Activated CD4-positive, alpha-beta T cell treated with anti-CD3 and anti-CD28 coated beads, Interleukin-2, amount 50 U/mL, for 48 hours (primary cell): Measurements from ENCODE around the gene TTYH3.

Experiments used
- DNase-seq, 2 experiments: peaks; one replicate each; pipeline ENCODE4 v3.0.0-alpha.2; 2020

The TTYH3 gene

DNA sequence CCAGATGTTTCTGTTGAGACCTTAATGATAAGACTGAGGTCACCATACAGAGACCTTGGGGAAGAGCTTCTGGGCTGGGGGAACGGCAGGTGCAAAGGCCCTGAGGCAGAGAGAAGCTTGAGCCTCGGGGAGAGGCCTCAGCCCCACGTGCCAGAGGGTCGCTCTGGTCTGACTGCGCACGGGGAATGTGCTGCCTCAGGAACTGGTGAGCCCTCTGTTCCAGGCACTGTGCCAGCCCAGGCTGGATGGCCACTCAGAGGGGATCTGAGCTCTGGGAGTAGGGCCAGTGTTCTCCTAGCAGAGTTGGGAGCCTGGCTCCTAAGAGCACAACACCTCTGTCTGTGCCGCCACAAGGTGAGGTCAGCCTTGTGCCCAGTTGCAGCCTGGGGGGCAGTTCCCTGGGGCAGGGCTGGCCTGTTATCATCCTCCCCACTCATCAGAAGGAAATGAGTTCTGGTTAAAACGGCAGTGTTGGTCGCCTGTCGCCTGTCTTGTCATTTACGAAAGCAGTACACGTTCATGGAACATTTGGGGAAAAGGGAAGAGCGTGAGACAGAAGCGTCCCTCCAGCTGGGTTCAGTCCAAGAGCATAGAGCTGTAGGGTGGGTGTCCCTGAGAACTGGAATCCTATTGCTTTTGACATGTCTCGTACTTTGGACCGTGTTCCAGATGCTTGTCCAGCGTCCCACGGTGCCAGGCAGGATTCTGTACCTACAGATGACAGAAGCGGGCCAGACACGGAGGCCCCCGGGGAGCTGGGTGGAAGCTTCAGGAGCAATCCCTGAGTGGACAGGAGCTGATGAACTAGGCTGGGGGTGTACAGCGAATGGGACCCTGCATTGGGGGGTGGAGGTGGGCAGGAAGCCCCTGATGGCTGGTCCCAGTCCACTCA lies 4.3 kb downstream of the TTYH3 start:
- no peak for DNase-seq

DNA sequence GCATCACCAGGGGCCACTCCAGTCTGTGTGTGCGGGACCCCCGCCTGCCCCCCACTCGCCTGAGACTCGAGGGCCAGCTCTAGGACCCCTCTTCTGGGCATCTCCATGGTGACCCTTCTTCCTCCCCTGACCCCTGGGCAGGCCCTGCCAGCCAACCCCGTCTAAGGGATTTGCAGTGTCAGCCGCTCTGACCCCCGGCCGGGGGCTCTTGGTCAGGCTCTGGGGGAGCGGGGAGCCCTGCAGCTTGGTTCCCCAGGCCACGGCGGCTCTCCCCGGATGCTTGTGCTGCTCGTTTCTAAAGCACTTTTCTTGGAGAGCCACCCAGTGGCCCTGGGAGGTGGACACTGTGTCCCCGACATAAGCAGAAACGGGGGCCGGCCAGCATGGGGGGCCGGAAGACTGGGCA lies 5.3 kb downstream of the TTYH3 start:
- no peak for DNase-seq

DNA sequence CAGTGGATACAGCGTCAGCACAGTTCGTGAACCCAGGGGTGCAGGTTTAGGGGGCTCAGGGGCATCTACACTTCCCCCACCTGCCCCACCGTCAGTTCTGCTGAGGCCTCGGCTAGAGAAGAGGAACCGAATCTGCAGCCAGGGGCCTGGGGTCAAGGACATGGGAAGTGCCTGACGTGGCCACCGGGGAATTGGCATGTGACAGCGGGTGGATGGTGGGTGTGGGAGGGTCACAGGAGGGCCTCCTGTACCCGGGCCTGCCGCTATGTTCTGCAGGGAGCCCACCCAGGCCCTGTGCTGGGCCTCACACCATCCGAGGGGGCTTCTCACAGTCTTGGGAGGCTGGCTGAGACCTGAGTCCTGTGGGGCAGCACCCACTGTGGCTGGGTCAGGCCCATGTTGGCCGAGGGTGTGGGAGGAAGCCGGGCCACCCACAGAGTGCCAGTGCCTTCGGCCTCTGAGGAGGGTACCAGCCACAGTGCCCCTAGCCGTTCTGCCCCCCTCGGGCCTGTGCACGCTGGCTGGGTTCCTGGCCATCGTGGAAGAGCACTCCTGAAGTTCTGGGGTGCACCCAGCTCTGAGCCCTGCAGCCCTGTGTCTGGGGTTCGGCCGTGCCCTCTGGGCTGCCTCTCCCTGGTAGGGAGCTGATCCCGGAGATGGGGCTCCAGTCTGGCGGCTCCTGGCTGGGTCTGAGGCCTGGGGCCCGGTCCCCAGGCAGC lies 5.9 kb downstream of the TTYH3 start:
- no peak for DNase-seq

DNA sequence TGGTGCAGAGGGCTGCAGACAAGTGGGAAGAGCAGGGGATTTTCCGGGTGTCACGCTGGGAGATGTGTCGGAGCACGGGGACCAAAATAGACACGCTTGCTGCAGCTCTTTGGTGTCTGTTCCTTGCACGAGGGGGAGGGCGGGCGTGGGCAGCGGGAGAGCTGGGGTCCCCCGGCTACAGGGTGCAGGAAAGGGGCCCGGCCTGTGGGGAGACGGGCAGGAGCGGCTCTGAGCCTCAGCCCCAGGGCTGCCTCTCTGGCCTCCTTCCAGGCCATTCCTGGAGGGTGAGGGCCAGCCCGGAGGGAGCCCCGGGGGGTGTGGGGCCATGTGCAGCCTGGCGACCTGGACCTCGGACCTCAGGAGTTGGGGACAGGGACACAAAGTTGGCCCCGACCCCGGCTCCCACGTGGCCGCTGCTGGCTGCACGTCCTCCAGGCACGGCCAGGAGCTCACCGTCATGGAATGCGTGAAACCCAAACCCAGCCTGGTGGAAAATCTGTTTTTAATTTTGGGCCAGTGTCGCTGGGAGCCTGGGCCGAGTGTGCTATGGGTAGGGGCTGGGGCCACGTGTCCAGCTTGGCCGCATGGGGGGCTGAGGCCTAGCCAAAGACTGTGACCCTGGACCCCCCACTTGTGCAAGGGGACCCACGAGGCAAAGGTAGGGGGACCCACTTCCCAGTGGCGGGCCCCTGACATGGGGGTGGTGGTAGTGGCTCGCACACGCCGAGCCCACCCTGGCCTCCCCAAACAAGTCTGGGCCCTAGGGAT lies 6.6 kb downstream of the TTYH3 start:
- no peak for DNase-seq

DNA sequence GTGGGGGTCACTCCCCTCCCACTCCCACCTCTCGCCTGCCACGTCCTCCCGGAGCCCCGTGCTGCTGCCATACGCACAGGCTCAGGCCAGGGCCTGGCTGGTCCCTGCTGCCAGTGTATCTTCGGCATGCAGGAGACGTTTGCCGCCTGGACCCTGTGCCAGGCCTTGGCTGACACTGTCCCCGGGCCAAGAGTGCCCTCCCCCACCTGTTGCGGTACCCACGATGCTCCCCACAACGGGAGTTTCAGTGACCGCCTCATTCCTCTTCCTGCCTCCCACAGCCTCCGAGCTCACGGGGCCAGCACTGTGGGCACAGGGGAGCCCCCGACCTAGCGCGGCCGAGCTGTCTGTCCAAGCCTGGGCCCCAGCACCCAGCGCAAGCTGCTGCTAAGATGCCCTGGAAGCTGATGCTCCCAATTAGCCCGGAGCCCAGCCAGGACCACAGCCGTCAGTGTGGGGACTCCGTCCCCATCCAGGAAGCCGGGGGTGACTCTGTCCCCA lies 7.4 kb downstream of the TTYH3 start:
- DNase-seq: no peak

DNA sequence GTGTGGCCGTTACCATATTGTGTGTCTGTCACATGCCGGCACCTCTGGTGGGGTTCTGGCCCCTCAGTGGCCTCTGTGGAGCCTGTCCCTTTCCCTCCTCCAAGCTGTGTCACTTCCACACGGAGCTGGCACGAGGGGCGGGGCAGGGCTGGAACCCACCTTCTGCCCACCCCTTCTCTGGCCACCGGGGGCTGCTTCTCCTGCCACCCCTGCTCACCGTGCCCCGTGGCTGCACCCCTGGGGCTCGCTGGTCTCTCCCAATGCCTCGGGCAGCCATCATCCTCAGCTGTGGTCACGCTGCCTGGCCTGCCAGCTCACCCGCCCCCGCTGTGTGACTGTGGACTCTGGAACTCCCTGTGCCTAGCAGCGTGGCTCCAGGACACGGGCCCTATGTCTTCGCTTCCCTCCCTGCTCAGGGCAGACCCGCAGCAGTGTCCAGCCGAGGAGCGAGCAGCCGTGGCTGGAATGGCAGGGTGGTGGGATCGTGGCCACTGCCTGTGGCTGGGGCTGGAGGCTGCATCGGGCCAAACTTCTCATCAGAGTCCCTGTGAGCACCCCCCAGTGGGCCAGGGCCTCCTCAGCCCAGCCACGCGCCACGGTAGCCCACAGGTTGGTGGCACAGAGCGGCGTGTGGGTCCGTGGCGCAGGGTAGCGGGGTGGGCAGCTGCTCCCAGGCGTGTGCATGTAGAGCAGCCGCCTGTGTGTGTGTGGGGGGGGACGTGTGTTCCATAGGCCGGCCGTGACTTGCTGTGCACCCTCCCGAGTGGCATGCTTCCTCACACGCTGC lies 8.1 kb downstream of the TTYH3 start:
- DNase-seq: no peak

DNA sequence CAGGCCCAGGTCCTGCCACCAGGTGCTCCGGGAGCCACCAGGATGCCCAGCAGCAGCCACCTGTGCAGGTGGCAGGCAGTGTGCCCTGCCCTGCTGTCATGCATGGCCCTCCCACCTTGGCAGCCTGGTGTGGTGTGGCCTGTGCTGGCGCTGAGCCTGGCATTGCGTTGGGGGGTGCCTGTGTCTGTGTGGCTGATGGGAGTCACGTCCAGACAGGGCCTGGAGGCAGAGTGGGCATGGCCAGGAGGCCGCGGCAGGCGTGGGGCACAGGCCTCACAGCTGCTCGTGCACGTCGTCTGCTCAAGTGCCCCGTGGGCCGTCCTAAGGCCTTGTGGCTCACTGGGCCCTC lies 8.7 kb downstream of the TTYH3 start:
- no peak for DNase-seq

DNA sequence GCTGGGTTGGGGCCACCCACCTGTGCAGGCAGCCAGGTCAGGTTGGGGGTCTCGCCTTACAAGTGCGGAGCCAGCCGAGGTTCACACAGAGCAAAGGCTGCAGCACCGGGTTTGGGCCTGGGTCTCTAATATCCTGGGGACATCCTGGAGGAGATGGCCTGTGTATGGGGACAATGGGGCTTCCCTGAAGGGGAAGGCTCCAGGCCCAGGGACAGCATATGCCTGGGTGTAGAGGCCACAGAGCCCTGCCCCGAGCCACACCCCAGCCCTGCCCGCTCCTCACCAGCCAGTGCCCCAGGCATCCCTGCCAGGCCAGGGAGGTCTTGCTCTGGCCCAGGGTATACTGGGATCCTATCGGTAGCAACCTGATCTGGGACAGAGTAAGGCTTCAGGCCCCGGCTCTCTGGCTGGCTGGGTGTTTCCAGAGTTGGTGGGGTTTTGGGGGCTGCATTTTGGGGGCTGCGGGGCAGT lies 9.1 kb downstream of the TTYH3 start:
- no peak for DNase-seq

DNA sequence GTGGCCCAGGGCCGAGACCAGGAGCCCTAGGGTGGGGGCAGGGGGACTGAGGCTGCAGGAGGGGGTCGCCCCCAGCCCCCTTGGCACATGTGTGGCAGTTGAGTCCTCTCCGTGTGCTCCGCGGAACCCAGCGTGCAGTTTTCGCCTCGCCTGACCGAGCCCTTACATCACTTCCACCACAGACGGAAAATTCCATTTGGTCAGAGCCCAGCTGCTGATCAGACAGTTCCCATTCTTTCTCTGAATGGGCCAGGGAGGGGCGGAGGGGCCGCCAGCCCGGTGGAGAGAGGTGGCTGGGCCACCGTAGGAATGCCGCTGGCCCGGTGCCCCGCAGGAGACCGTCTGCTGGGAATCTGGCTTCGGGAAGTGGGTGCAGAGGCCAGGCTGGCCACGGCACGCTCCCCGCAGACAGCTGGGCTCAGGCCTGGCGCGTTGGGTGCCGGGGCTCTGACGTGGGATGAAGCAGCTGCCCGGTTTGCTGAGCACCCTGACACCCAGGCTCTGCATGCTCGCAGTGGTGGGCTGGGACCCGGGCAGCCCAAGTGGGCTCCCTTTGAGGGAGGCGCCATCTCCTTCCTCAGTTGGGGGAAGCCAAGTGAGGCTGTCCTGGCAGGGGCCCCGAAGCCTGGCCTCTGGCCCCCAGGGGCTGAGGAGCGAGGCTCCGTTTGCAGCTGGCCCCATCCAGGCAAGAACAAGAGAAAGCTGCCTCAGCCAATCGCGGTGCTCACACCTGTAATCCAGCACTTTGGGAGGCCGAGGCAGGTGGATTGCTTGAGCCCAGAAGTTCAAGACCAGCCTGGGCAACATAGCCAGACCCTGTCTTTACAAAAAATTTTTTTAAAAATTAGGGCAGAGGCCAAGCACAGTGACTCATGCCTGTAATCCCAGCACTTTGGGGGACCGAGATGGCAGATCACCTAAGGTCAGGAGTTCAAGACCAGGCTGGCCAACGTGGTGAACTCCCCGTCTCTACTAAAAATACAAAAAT lies 9.9 kb downstream of the TTYH3 start:
- DNase-seq: peak in 1 of 2 experiments; percentile 16

DNA sequence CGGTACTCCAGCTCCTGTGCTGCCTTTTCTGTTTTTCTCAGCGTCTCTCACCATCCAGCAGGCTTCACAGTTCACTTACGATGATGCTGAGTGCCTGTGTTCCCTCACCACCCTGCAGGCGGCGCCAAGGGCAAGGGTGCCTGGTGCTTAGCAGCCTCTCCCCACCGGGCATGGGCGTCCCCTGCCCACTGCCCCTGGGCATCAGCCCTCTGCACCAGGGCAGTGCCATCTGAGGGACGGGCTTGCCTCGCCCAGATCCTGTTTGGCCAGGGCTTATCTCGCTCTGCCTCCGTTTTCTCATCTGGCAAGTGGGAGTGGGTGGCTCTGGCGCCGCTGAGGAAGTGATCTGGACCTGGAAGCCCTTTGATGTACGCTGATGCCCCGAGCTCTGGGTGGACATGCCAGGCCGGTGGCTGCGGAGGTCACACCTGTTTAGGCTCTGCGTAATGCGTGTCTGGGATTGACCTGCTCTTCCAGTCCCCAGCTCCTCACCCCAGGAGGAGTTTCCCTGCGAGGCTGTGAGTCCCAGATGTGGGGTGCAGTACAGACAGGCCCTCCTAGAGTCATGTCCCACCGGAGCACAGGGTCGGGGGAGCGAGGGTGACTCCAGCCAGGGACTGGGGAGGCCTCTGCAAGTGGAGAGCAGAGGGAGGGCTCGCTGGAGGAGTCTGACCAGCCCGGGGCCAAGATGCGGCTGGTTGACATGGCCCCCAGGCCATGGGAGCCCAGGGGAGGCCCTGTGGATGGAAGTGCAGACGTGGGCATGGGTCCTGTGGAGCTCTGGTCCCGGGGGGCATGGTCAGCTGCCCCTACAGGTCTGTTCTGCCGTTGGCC lies 11.8 kb downstream of the TTYH3 start:
- DNase-seq: no peak

DNA sequence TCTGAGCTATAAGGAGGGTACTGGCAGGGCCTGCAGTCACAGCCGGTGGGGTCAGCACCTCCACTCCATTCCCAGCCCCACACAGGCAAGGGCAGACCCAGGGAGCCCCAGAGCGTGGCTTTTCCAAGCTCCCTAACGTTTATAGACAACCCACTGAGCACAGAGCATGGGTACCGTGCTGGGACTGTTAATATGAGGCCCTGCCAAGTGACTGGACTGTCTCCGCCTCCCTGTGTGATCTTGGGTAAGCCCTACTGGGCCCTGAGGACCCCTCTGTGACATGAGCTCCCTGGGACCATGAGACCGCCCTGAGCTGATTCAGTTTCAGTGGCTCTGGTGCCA lies 12.4 kb downstream of the TTYH3 start:
- DNase-seq: no peak

DNA sequence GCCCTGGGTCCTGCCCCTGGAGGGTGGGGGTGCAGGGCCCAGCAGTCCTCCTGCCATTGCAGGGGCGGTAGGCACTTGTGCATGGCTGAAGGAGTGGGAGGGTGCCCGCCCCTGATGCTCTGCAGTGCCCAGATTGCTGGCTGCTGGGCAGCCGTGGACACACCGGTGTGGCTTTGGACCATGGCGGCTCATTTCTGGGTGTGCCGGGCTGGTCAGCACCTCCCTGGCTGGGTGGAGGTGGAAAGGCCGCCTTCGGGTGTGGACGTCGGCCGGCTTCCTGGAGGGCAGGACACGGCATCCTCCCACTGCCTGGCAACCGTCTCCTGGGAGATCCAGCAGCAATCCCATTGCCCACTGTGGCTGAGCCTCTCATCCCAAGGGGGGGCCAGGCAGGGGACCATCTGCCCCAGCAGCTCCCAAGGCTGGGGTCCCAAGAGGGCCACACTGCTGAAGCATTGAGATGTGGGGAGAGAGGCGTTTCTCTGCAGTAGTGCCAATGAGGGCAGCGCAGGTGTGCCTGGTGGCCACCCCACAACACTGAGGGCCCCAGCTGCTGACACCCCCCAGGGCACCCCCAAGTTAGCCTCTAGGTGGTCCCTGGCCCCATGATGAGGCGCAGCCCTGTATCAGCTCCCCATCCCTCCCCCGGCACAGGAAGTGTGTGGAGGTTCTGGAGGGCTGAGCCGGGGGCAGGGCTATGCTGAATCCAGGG lies 12.9 kb downstream of the TTYH3 start:
- DNase-seq: no peak

DNA sequence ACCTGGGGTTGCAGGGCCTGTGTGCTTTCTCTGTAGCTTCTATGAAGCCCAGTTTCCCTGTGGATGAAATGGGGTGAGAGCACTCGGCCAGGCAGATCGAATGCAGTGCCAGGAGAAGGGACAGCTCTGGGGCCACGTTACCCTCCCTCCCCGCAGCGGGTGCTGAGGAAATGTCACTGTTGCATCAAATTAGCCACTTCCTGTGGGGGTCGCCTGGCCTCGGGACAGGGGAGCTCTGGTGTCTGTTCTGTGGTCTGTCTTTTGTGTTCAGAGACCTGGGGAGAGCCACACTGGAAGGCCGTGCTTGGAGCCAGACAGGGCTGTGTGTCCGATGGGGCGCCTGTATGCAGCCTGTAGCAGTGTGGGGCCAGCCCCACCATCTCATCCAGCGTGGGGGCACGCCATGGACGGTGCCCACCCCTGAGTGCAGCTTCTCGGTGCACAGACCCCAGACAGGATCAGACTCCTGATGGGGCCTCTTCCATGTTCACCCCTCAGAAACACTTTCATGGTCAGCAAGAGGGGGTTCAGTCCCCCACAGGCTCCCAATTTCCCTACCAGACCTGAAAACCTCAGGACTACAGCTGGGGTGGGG lies 13.6 kb downstream of the TTYH3 start:
- DNase-seq: peak; percentile 15 to 19

DNA sequence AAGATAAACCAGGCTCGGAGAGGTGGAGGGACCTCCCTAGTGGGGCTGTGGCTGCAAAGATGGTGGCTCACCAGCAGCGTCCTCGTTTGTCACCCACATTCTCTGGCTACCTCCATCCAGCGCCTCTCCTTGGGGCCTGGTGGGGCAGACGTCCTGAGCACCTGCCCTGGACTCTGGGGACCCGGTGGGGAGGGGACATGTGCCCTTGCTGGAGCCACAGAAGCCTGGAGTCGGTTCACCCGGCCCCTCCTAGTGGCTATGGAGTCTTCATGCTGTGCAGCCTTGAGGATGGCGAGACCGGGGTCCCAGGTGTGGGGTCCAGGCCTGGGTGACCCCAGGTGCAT lies 14.5 kb downstream of the TTYH3 start:
- DNase-seq: no peak

DNA sequence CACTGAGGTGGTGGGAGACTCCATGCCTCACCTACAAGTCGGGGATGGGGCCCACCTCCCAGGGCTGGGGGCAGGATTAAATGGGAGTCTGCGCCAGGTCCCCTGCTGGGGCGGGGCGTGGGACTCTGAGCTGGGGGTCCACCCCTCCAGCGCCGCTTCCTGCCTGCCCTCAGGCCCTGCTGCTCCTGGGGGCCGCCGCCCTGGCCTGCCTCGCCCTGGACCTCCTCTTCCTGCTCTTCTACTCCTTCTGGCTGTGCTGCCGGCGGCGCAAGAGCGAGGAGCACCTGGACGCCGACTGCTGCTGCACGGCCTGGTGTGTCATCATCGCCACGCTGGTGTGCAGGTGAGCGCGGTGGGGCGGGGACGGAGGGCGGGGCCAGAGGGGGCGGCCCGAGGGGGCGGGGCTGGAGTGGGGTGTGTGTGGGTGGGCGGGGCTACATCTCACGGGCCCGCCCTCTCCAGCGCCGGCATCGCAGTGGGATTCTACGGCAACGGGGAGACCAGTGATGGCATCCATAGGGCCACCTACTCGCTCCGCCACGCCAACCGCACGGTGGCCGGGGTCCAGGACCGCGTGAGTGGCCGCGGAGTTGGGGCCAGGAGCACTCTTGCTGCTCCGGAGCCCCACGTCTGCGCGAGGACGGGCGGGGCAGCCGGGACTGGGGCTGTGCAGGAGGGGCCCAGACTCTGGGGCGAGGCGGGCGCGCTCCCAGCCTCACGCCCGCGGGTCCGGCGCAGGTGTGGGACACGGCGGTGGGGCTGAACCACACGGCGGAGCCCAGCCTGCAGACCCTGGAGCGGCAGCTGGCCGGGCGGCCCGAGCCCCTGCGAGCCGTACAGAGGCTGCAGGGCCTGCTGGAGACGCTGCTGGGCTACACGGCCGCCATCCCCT lies 15.1 kb downstream of the TTYH3 start:
- no peak for DNase-seq

DNA sequence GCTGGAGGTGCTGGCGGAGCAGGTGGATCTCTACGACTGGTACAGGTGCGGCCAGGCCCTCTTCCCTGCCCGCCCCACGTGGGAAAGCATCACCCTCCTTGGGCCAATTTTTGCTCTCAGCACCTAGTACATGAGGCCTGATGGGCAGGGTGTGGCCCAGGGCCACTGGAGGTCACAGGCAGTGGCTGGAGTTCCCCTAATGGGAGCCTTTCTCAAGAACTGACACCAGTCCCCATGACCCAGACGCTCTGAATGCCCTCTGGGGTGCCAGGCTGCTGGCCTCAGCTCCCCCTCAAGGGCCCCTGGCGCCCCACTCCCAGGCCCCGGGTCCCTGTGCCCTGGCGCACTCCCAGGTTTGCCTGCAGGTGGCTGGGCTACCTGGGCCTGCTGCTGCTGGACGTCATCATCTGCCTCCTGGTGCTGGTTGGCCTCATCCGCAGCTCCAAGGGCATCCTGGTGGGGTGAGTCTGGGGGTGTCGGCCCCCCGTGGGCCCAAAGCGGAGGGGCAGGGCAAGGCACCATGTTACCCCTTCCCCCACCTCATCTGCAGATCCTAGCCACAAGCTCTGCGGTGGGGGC lies 15.9 kb downstream of the TTYH3 start:
- no peak for DNase-seq

DNA sequence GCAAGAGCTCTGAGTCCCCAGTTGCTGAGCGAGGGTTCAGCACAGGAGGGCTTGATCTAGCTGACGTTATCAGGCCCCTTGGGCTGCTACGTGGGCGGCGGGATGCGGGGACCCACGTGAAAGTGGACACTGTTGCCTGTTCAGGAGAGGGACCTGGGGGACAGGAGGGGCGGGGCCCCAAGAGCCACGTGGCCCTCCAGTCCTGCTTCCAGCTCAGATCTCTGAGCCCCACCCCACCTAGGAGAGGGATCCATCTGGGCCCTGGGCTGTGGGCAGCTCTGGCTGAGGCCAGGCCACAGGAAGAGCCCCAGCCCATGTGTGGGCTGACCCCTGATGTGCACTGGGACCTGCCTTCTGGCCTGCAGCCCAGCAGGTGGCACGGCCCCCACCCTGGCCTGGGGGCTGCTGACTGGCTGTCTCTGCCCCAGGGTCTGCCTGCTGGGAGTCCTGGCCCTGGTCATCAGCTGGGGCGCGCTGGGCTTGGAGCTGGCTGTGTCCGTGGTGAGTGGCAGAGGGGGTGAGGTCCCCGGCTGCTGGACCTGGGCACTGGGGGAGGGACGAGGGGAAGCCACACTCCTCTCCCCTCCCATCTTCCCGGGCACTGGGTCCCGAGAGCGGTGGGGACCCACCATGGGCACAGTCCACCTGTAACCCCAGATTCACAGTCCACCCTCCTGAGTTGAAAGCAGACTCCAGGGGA lies 17.5 kb downstream of the TTYH3 start:
- no peak for DNase-seq
